GM18873 (cell line): ENCODE data around the gene TMEM198.

Source experiments
- ATAC-seq: cut with Tn5 transposase; IDR thresholded peaks from one replicate; pipeline ENCODE4 v1.9.1; 2021; ENCODE audit warnings: mild to moderate bottlenecking, moderate library complexity, moderate number of reproducible peaks; ENCODE audit not compliant: unreplicated experiment, low FRiP score

Gene TMEM198

DNA sequence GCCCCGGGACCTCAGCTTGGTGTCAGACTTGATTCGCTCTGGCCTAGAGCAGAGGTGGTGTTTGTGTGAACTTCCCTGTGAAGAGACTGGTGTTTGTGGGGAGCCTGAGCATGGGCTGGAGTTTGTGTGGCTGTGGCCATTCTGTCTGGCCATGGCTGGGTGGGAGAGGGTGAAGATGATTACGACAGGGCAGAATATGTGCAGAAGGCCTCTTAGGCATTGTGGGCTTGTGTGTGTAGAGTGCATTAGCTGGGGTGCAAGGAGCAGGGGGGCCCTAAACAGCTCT, 17.0 kb downstream of the TMEM198 start:
- ATAC-seq: no peak

DNA sequence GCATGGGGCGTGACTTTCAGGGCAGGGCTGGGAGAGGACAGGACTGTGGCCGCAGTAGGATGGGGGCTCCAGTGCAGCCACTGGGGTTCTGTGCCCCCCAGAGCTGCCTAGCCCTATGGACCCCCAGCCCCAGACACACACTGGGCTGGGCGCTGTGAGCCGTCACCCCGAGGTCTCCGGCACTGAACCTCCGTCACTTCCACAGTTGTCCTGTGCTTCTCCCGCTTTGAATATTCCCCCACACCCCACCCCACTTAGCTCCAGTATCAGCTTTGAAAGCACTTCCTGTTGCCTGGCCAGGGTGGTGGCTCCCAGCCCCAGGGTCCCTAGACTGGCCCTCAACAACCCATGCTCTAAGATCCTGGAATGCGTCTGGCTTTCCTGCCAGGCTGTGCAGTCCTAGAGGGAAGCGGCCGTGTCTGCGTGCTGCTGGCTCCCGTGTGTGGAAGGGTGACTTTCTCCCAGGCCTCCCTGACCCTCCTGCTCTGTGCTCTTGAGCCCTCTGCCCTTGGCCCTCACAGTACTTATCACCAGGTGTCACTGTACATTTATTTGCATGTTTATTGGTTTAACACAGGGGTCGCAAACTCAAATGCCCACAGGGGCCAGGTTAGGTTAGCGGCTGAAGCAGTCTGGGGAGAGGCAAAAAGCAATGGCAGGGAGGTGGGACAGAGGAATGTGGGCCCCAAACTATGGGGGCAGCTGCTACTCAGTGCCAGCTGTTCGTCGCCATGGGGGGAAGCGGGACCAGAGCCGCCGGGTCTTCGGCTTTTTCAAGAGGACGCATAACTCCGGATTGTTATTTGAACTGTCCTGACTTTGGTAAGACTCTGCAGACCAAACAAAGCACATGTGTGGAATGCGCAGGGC, 17.6 kb downstream of the TMEM198 start:
- no peak for ATAC-seq

DNA sequence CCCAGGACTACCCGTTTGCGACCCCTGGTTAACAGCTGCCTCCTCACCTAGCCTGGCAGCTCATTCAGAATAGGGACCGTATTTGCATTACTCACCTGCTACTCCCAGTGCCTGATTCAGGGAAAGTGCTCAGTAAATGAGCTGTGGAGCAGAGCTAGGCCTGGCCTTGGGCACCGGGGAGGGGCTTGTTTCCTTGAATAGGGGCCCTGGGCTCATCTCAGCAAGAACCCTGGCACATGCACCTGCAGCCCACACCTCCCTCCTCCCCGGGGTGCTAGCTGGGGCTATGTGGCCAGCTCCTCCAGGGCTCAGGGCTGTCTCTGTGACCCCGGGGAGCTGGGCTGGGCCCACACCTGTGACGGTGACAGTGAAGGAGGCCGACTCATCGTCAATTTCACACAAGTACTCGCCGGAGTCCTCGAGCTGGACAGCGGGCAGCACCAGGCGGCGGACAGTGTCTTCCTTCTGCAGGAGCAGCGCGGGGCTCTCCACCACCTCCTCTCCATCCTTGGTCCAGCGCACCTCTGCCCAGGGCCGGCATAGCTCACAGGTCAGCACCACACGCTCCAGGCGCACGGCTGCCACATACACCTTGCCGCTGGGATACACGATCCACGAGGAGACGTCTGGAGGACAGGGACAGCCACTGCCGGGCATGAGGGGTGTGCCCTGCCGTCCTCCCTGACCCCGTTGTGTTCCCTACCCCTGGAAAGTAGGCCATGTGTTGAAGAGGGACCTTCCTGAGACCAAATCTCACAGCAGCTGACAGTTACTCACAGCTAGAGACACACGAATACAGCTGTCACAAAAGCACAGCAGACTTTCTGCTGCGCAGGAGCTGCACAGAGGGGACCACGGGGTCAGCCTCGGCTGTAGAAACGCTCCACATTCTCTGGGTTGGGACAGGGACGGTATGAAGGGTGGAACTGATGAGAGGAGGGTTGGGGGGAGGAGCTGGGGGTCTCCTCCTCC, 18.5 kb downstream of the TMEM198 start:
- ATAC-seq: no peak

DNA sequence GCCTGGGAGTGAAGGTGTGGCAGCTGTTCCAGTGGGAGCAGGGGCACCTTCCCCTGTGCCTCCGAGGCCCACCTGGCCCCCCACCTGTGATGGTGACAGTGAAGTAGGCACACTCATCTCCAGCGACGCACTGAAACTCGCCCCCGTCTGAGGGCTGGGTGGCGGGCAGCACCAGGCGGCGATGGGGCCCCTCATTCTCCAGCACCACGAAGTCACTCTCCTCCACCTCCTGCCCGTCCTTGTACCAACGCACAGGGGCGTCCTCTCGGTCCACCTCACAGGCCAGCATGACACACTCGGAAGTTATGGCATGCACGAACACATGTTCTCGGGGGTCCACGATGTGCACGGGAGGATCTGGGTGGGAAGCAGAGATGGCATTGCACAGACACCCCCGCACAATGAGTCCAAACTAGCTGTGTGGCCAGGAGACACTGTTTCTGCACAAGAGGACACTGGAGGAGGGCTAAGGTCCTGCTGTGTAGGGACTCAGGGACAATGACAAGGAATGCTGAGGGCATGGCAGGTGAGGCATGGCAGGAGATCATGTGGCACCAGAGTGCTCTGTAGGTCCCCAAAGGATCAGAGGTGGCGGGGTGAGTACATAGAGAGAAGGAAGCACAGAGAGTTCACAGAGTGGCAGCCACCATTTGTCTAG, 19.6 kb downstream of the TMEM198 start:
- no peak for ATAC-seq

DNA sequence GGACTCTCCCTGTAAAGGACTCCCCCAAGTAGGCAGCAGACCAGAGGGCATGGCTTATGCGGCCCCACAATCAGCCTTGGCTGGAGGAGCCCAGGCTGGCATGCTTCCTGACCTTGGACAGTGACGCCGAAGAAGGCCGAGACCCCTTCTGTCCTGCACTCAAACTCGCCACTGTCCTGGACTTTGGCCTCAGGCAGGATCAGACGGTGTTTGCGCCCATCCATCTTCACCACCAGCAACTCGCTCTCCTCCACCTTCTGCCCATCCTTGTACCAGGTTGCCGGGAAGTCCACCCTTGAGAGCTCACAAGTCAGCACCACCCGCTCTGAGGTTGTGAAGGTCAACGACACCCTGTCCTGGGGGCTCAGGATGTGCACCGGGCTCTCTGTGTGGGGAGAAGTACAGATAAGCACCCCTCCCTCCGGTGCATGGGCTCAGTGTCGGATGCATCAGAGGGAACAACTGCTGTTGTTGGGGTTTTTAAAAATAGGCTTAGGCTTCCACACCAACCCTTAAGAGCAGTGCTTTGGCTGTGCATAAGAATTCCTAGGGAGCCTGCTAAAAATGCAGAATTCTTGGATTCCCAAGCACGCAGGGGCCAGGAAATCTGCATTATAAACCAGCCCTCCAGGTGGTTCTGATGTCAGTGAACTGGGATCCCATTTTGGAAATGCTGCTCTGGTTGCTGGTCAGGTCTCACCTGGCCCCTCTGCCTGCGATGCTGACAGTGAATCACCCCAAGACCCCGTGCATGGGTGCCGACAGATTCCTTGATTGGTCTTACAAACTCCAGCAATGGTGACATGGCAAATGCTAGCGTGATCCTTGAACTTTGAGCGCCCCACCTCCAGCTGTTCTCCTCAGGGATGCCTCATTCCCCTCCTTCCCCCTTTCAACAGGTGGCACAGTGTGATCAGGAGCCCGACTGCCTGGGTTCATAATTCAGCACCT, 21.6 kb downstream of the TMEM198 start:
- no peak for ATAC-seq

DNA sequence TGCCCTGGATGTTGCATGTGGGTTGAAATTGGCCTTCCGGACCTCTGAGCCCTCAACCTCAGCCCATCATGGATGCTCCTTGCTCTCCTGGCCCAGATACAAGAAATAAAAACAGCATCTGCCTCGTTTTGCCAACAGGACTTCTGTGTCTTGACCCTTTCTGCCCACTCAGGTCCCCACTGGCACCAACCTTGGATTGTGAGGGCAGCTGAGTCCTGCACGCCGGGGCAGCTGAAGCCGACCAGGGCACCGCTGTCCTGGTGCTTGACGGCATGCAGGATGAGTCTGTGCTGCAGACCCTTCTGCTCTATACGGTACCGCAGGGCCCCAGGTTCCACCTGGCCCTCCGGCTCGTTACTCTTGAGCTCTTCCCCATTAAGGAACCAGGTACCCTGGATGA, 22.8 kb downstream of the TMEM198 start:
- no peak for ATAC-seq

DNA sequence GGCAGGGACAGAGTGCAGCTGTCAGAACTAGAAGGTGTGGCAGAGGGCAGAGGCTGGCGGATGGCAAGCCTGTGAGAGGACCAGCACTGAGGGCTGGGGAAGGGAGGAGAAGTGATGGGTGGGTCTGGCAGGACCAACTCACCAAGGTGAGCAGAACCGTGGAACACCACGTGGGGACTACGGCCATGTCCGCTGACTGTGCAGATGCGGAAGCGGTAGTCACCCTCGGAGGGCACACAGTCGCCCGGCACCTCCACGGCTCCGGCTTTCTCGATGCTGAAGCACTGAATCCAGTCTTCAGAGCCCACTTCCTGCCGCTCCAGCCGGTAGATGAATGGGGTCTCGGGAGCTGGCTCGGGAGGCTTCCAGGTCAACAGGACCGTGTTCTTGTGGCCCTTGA, 23.3 kb downstream of the TMEM198 start:
- ATAC-seq: no peak

DNA sequence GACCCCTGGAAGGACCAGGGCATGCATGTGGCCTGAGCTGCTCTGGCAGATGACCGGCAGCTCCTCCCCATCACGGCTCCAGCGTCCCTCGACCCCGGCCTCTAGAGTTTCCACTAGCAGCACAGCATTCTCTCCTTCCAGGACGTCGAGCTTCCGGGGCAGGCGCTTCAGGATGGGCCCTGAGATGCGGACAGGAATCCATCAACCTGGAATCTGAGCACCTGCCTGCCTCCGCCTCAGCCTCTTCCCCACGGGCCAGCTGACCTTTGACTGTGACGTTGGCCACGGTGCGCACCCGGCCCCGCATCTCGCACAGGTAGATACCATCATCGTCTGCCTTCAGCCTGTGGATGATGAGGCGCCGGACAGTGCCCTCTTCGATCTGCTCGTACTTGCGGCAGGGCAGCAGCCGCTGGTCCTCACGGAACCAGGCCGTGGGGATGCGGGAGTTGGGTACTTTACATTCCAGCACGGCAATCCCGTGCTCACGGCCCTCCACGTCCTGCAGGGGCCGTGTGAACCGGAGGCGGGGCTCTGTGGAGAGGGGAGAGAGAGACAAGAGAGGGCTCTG, 24.0 kb downstream of the TMEM198 start:
- no peak for ATAC-seq

DNA sequence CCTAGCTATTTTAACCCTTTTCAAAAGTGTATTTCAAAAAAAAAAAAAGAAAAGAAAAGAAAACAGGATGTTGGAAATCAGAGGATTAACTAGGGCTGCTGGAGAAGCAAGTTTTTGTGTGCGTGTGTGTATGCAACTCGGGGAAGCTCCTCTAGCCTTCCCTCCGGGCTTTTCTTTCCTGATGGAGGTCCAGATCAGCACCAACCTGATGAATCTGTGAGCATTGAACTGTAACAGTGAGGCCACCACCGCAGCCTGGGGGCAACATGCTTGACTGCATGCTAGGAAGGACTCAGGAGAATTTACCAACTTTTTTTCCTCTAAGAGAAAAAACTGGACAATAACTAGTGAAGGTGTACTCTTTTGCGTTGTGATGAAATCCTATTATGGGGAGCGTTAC, 25.2 kb downstream of the TMEM198 start:
- ATAC-seq: no peak

DNA sequence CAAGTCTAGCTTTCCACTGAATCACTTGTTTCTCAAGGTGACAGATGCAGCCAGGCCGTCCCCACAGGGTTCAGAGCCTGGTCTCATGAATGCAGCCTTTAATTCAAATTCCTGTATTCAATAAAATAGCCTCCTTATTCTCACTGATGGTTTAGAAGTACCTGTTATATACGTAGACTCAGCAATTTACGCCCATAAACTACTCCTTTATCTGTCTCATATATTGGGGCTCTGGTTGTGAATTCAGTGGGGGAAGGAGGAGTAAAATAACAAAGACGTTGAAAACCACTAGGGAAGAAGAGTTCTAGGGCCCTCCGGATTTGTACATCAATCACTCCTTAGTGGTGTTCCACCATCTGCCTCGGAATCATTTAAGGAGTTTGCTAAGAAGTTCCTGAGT, 25.8 kb downstream of the TMEM198 start:
- no peak for ATAC-seq

DNA sequence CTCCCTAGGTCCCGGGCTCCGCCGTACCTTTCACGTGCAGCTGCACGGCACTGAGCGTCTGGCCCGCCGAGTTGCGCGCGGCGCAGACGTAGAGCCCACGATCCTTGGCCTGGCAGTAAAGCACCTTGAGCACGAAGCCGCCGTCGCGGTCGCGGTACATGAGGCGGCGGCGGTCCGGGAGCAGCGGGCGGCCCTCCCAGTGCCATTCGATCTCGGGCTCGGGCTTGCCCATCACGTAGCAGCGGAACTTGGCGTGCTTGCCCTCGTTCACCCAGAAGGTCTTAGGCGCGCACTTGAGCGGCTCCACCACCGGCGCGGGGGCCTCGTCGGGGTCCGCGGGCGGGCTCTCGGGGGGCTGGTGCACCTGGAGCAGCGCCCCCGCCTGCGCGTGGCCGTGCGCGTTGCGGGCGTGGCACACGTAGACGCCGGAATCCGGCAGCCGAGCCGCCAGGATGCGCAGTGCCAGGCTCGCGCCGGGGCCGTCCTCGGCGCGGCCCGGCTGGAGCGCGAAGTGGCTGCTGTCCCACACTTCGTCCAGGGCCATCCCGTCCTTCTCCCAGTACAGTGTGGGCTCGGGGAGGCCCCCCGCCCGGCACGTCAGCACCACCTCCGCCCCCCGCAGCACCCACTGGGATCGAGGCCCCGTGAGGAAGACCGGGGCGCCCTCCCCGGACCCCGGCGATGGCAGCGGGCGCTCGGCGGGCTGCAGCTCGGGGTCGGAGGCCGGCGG, 26.5 kb downstream of the TMEM198 start:
- no peak for ATAC-seq

DNA sequence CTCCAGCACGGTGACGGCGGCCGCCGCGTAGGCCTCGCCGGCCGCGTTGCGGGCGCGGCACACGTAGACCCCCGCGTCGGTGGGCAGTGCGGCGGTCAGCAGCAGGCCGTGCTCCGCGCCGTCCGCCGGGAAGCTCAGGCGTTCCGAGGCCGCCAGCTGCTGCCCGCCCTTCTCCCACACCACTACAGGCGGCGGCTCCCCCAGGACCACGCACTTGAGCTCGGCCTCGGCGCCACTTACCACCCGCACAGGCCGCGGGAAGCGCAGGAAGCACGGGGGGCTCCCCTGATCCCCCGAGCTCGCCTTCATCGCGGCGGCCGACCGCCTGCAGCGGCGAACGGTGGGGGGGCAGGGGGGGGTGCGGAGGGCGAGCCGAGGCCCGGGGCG, 27.1 kb downstream of the TMEM198 start:
- no peak for ATAC-seq

DNA sequence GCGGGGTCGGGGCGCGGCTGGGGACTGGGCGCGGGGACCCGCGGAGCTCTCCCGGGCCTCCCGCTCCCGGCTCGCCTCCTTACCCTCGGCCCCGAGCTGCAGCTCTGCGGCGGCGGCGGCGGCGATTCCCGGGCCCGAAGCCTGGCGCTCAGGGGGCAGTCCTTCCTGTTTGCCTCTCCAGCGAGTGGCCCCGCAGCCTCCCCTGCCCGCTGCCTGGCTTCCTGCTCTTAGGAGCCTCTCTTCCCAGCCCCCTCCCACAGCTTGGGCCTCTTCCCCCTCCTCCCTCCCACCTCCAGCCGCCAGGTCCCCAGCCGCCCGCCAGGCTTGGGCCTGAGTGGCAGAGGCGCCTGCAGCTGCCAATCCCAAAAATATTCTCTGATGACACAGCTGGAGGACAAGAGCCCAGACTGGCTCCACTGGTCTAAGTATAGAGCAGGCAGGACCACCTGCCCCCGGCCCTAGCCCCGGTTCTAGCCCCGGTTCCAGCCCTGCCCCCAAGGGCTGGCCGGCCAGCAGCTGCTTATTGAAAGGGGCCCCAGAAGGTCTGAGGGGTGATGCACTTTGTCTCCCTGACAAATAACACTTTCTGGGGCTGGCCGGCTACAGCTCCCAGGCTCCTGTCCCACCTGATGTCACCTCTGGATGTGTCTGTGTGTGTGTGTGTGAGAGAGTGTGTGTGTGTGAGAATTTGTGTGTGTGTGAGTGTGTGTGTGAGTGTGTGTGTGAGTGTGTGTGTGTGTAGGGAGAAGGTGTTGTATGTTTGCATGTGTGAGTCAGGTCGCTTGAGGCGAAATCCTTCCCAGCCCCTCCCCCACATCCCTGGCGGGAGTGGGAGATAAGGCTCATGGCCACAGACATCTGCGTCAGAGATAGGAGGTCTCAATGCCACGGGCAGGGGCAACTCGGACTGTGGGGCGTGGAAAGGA, 27.7 kb downstream of the TMEM198 start, which contains the start of gene OBSL1:
TSS of gene OBSL1 (minus strand) at position 229 of the 926 bp plus-strand sequence. CDS start 307 bp downstream, outside the sequence.
- ATAC-seq: no peak

DNA sequence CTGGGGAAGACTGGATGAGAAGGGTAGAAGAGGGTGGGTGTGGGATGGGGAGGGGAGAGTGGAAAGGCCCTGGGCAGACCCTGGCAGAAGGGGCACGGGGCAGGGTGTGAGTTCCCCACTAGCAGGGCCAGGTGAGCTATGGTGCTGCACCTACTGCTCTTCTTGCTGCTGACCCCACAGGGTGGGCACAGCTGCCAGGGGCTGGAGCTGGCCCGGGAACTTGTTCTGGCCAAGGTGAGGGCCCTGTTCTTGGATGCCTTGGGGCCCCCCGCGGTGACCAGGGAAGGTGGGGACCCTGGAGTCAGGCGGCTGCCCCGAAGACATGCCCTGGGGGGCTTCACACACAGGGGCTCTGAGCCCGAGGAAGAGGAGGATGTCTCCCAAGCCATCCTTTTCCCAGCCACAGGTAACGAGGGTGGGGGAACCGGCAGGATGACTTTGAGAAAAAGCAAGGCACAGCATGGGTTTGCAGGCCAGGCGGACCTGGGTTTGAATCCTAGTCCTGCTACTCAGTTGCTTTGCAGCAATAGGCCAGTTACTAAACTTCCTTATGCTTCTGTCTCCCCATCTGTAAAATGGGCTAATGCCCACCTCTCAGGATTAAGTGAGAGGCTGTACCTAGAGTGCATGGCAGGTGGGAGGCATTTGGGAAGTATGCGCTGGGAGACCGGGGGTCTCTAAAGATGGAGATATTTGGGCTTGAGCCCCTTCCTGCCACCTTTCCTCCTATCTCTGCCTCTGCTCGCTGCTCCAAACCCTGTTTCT, 28.6 kb downstream of the TMEM198 start, which contains the start of gene INHA:
TSS of gene INHA (plus strand) at position 74 of the 765 bp plus-strand sequence. CDS start at position 139, 65 bp downstream.
- no peak for ATAC-seq

DNA sequence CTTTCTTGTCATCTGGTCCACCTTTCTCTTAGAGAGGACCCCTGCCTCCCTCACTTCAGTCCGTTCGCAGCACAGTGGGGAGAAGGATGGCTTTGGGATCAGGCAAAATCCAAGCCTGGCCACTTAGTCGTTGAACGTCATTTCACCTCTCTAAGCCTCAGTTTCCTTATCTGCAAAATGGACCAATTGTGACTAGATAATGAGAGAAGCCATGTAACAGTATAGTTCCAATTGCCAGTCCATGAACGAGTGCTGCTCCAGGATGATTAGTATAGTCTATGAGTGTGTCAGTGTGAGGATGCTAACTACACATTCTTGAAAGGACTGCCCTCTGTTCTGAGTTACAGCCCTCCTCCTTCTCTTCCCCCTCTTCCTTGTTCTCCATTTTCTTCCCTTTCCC, 29.3 kb downstream of the TMEM198 start:
- ATAC-seq: no peak

DNA sequence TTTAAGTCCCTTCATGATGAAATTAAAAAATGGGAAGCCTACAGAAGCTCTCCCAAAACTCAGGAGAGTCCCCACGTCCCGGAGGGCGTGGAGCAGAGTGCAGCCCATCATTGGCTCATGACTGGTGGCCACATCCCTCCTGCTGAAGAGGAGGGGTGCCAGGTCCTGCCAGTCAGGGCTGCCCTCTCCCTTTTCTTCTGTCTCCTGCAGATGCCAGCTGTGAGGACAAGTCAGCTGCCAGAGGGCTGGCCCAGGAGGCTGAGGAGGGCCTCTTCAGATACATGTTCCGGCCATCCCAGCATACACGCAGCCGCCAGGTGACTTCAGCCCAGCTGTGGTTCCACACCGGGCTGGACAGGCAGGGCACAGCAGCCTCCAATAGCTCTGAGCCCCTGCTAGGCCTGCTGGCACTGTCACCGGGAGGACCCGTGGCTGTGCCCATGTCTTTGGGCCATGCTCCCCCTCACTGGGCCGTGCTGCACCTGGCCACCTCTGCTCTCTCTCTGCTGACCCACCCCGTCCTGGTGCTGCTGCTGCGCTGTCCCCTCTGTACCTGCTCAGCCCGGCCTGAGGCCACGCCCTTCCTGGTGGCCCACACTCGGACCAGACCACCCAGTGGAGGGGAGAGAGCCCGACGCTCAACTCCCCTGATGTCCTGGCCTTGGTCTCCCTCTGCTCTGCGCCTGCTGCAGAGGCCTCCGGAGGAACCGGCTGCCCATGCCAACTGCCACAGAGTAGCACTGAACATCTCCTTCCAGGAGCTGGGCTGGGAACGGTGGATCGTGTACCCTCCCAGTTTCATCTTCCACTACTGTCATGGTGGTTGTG, 30.9 kb downstream of the TMEM198 start:
- no peak for ATAC-seq
